ENCODE data around the gene BCHE. TPM values are rescaled to one million over a fixed set of nuclear protein-coding genes. Genes with fewer than 3 reads are reported as not detected.

Gene BCHE
- total RNA-seq, 4 donors from 2014 or later, result 9.7 to 252 (median 33.4) TPM

GRCh38 chr3:165854696-165855095, 17.5 kb upstream of the BCHE start:
- Histone ChIP-seq H3K36me3 (no peaks in the 10 kb centered on the region), H3K4me3 (no peak overlapping the region), H3K4me1 (no peaks in the 10 kb centered on the region), H3K9me3 (no peaks in the 10 kb centered on the region), H3K27me3 (no peaks in the 10 kb centered on the region), H3K27ac (no peak overlapping the region)
- TF ChIP-seq CTCF (IDR thresholded peaks at IDR 0.05) (peak in 2 of 4 experiments; percentile 8 to 19), POLR2A (IDR thresholded peaks at IDR 0.05) (no peak)
- intact Hi-C loops (cut with DNase I; ENCODE audit: low total_unique reads), result no loop called here
- no peak for DNase-seq

- Histone ChIP-seq H3K27ac (no peak overlapping the region), H3K4me3 (no peak overlapping the region), H3K9me3 (no peaks in the 10 kb centered on the region), H3K36me3 (no peaks in the 10 kb centered on the region), H3K27me3 (no peaks in the 10 kb centered on the region), H3K4me1 (no peaks in the 10 kb centered on the region)
- intact Hi-C loops (cut with DNase I; ENCODE audit: low total_unique reads), result no loop called here
- no peak for TF ChIP-seq CTCF (IDR thresholded peaks at IDR 0.05)
- TF ChIP-seq POLR2A (IDR thresholded peaks at IDR 0.05), result no peak
- DNase-seq, result no peak
Observed at GRCh38 chr3:165852711-165853110, 15.5 kb upstream of the BCHE start.

- no peak overlapping the region for H3K27ac ChIP-seq
- intact Hi-C loops (cut with DNase I; ENCODE audit: low total_unique reads), result no loop called here
- no peaks in the 10 kb centered on the region for H3K9me3 ChIP-seq
- DNase-seq, result no peak
- H3K27me3 ChIP-seq, result no peaks in the 10 kb centered on the region
- no peak for TF ChIP-seq POLR2A (IDR thresholded peaks at IDR 0.05)
- no peak for TF ChIP-seq CTCF (IDR thresholded peaks at IDR 0.05)
- no peaks in the 10 kb centered on the region for H3K36me3 ChIP-seq
- H3K4me3 ChIP-seq, result no peak overlapping the region
- H3K4me1 ChIP-seq, result no peaks in the 10 kb centered on the region
Observed at GRCh38 chr3:165852191-165852590, 15.0 kb upstream of the BCHE start.

GRCh38 chr3:165846056-165846455, 8.8 kb upstream of the BCHE start:
- Histone ChIP-seq H3K27me3 (no peaks in the 10 kb centered on the region), H3K36me3 (no peaks in the 10 kb centered on the region), H3K4me3 (no peak overlapping the region), H3K4me1 (no peaks in the 10 kb centered on the region), H3K9me3 (no peaks in the 10 kb centered on the region), H3K27ac (no peak overlapping the region)
- no peak for TF ChIP-seq CTCF (IDR thresholded peaks at IDR 0.05)
- no peak for TF ChIP-seq POLR2A (IDR thresholded peaks at IDR 0.05)
- intact Hi-C loops (cut with DNase I; ENCODE audit: low total_unique reads), result no loop called here
- no peak for DNase-seq

DNA sequence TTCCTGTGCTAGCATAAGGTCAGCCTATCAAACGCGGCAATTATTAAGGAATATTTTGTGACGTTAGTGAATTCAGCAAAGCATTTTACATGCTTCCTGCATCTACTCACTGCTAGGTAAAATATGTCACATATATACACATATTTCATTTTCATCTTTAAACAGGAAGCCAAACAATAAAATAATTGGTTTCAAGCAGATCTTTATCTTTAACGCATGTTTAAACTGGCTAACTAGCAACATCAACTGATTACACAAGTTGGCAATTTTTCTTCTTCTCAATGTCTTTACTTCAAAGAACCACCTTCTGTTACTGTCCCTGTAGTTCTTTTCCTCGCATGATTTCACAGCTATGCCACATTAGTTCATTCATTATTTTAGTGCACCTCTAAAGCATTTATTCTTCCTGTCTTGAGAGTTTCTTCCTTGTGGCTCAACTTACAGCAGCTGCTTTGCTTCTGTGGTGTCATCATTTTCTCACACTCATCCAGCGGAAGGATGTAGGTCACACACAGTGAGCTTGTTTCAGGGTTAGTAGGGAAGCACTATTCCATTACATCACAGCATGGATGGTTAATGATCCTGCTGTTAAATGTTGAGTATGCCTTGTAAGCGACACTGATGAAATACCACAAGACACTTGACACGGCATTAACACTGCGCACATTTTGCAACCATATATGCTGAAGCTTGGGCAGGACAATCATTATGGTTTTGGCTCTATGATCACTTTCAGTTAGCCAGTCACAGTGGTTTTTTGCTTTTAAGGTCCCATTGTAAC, 2.3 kb upstream of the BCHE start:
- TF ChIP-seq POLR2A (IDR thresholded peaks at IDR 0.05) (no peak), CTCF (IDR thresholded peaks at IDR 0.05) (no peak)
- H3K27ac ChIP-seq, result no peak overlapping the region
- intact Hi-C loops (cut with DNase I; ENCODE audit: low total_unique reads), result no loop called here
- no peaks in the 10 kb centered on the region for H3K4me1 ChIP-seq
- no peak overlapping the region for H3K4me3 ChIP-seq
- no peak for DNase-seq
- no peaks in the 10 kb centered on the region for H3K36me3 ChIP-seq
- no peaks in the 10 kb centered on the region for H3K27me3 ChIP-seq
- H3K9me3 ChIP-seq, result no peaks in the 10 kb centered on the region

All from uterus (tissue), 4 donors.